HAP-1 (cell line): Measurements from ENCODE around the gene SIPA1L3.

Source experiments
- DNase-seq, 2 experiments: peaks; one replicate each; pipeline ENCODE4 v3.0.0-alpha.2; 2016 to 2020; ENCODE audit warnings: low spot score in 2 of 2
- H3K27me3 ChIP-seq: fragments of 250-450 bp; sonication (Bioruptor Pico); 2 replicates; pipeline ENCODE4 v1.5.1; 2020; ENCODE audit warnings: low read depth, mild to moderate bottlenecking, moderate library complexity
- H3K36me3 ChIP-seq: fragments of 250-450 bp; sonication (Bioruptor Pico); replicated peaks from 2 replicates; pipeline ENCODE4 v1.5.1; 2020; ENCODE audit warnings: mild to moderate bottlenecking
- H3K4me1 ChIP-seq: fragments of 250-450 bp; sonication (Bioruptor Pico); 2 replicates; pipeline ENCODE4 v1.5.1; 2020; ENCODE audit warnings: mild to moderate bottlenecking
- H3K4me3 ChIP-seq: fragments of 250-450 bp; sonication (Bioruptor Pico); 2 replicates; pipeline ENCODE4 v1.5.1; 2020; ENCODE audit warnings: mild to moderate bottlenecking, moderate library complexity
- H3K9me3 ChIP-seq: fragments of 250-450 bp; sonication (Bioruptor Pico); 2 replicates; pipeline ENCODE4 v1.5.1; 2020; ENCODE audit warnings: mild to moderate bottlenecking, moderate library complexity
- in situ Hi-C: fragments of 300-500 bp; cut with MboI; formaldehyde crosslinking; loops from 3 replicates; pipeline ENCODE4 v1.14.3; 2020; ENCODE audit warnings: low sequenced_read_pairs, inconsistent platforms, mixed read lengths

SIPA1L3 gene

GRCh38 chr19:38196948-38197656, 290.1 kb downstream of the SIPA1L3 start:
- Histone ChIP-seq H3K4me1 (no peaks in the 10 kb centered on the region), H3K36me3 (no peaks in the 10 kb centered on the region), H3K9me3 (no peaks in the 10 kb centered on the region), H3K4me3 (no peak overlapping the region), H3K27me3 (no peaks in the 10 kb centered on the region)
- in situ Hi-C loops: no loop called here
- no peak for DNase-seq

DNA sequence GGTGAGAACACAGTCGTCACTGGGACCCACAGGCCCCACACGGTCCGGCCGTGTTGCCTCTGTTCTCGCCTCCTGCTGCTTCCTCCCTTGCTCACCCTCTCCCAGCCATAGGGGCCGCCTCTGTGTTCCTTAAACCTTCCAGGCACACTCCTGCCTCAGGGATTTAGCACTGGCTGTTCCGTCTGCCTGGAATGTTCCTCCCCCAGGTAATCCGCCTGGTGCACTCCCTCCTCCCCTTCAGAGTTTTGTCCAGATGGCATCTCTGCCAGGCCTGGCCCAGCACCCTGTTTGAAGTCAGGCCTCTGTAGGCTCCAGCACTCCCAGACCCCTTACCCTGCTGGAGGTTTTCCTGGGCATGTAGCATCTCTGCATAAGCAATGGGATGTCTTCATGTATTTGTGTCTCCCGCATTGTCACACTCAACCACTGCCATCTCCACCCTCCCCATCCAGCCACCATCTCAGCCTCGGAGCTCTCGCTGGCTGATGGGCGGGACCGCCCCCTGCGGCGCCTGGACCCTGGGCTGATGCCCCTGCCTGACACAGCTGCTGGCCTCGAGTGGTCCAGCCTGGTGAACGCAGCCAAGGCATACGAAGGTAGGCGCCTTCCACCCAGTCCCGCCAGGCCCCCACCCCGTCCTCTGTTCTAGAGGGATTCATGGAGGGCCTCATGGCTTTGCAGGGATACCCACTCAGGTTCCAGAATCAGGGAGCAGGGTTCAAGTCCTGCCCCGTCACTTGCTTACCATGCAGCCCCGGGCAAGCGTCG, 291.1 kb downstream of the SIPA1L3 start:
- Histone ChIP-seq H3K36me3 (no peaks in the 10 kb centered on the region), H3K27me3 (no peaks in the 10 kb centered on the region), H3K4me1 (no peaks in the 10 kb centered on the region), H3K4me3 (no peak overlapping the region), H3K9me3 (no peaks in the 10 kb centered on the region)
- in situ Hi-C loops: no loop called here
- no peak for DNase-seq

GRCh38 chr19:38199340-38199739, 292.3 kb downstream of the SIPA1L3 start:
- in situ Hi-C loops: no loop called here
- H3K4me3 ChIP-seq: no peak overlapping the region
- H3K27me3 ChIP-seq: no peaks in the 10 kb centered on the region
- H3K9me3 ChIP-seq: no peaks in the 10 kb centered on the region
- H3K36me3 ChIP-seq: no peaks in the 10 kb centered on the region
- no peak for DNase-seq
- H3K4me1 ChIP-seq: no peaks in the 10 kb centered on the region

DNA sequence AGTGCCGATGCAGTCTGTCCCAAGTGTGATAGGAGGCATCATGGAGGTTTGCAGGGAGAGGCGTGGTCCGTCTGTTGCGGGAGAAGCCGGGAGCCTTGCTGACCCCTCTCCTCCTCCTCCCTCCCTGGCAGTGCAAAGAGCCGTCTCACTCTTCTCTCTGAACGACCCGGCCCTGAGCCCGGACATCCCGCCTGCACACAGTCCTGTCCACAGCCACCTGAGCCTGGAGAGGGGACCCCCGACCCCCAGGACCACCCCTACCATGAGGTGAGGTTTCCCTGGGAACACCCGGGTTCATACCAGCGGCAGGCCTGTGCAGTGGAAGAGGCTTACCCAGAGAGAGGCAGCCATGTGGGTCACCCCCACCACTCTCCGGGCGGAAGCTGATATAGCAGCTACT, 294.7 kb downstream of the SIPA1L3 start:
- H3K9me3 ChIP-seq: no peaks in the 10 kb centered on the region
- no peaks in the 10 kb centered on the region for H3K27me3 ChIP-seq
- in situ Hi-C loops: no loop called here
- H3K4me1 ChIP-seq: no peaks in the 10 kb centered on the region
- no peak for DNase-seq
- no peak overlapping the region for H3K4me3 ChIP-seq
- H3K36me3 ChIP-seq: no peaks in the 10 kb centered on the region

DNA sequence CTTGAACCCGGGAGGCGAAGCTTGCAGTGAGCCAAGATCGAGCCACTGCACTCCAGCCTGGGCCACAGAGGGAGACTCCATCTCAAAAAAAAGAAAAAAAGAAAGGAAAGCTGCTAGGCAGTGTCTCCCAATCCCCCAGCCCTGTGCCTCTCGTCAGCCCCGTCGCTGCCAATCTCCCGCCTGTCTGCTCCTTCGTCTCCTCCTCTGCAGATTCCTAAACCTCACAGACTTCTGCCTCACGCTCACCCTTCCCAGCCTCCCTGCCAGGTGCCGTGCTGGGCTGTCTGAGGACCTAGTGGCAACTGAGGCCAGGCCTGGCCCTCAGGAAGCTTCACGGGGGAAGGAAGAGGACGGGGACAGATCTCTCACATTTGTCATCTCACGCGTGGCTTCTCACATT, 295.5 kb downstream of the SIPA1L3 start:
- Histone ChIP-seq H3K27me3 (no peaks in the 10 kb centered on the region), H3K4me3 (no peak overlapping the region), H3K4me1 (no peaks in the 10 kb centered on the region), H3K9me3 (no peaks in the 10 kb centered on the region), H3K36me3 (no peaks in the 10 kb centered on the region)
- no peak for DNase-seq
- in situ Hi-C loops: no loop called here

GRCh38 chr19:38203197-38203596, 296.2 kb downstream of the SIPA1L3 start:
- Histone ChIP-seq H3K27me3 (no peaks in the 10 kb centered on the region), H3K4me3 (no peak overlapping the region), H3K36me3 (no peaks in the 10 kb centered on the region), H3K9me3 (no peaks in the 10 kb centered on the region), H3K4me1 (no peaks in the 10 kb centered on the region)
- in situ Hi-C loops: no loop called here
- no peak for DNase-seq

GRCh38 chr19:38204096-38204495, 297.1 kb downstream of the SIPA1L3 start:
- in situ Hi-C loops: no loop called here
- H3K9me3 ChIP-seq: no peaks in the 10 kb centered on the region
- no peaks in the 10 kb centered on the region for H3K27me3 ChIP-seq
- DNase-seq: no peak
- H3K4me3 ChIP-seq: no peak overlapping the region
- H3K36me3 ChIP-seq: no peaks in the 10 kb centered on the region
- no peaks in the 10 kb centered on the region for H3K4me1 ChIP-seq

GRCh38 chr19:38204728-38205127, 297.7 kb downstream of the SIPA1L3 start:
- Histone ChIP-seq H3K4me3 (no peak overlapping the region), H3K4me1 (no peaks in the 10 kb centered on the region), H3K36me3 (no peaks in the 10 kb centered on the region), H3K9me3 (no peaks in the 10 kb centered on the region), H3K27me3 (no peaks in the 10 kb centered on the region)
- DNase-seq: no peak
- in situ Hi-C loops: no loop called here

GRCh38 chr19:38206006-38206745, 299.2 kb downstream of the SIPA1L3 start:
- DNase-seq: no peak
- in situ Hi-C loops: no loop called here
- no peaks in the 10 kb centered on the region for H3K36me3 ChIP-seq
- no peak overlapping the region for H3K4me3 ChIP-seq
- no peaks in the 10 kb centered on the region for H3K9me3 ChIP-seq
- no peaks in the 10 kb centered on the region for H3K27me3 ChIP-seq
- H3K4me1 ChIP-seq: peaks cover 3% of the 10 kb centered on the region; the same call in 1 of the 2 replicates

DNA sequence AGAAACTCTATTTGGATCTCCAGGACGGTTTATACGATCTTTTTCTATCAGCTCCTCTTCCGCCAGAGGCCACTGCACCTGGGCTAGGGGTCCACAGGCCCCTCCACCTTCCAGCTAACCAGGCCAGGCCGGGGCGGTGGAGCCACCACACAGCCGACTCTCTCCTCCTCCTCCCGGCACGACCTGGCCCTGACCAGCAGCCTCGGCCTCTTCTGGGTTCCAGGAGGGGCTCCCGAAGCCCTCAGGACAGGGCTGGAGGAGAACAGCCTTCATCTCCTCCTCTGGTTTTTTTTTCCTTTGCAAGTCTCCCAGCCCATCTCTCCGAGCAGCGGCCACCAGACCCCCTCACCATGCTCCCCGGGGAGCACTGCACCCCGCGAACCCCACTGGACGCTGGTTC, 299.9 kb downstream of the SIPA1L3 start:
- H3K4me3 ChIP-seq: no peak overlapping the region
- no peak for DNase-seq
- no peaks in the 10 kb centered on the region for H3K27me3 ChIP-seq
- peaks cover 3% of the 10 kb centered on the region; the same call in 1 of the 2 replicates for H3K4me1 ChIP-seq
- H3K9me3 ChIP-seq: no peaks in the 10 kb centered on the region
- no peaks in the 10 kb centered on the region for H3K36me3 ChIP-seq
- in situ Hi-C loops: no loop called here

DNA sequence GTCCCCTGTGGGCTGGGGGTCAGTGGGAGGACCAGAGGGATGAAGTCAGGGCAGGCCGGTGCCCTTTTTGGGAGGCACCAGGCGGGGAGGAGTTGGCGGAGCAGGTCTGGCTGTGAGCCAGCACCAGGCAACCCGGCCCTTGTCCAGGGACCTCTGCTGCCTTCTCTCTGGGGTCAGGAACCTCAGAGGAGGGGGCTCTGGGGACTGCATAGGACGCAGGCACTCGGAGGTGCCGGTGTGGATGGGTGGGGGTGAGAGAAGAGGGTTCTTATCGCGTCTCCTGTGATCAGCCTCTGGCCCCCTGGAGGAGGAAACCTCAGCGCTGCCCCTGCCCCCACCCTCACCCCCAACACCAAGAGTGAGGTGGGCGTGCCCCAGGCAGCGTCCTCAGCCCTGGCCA, 300.5 kb downstream of the SIPA1L3 start:
- Histone ChIP-seq H3K4me1 (peaks cover 3% of the 10 kb centered on the region; the same call in 1 of the 2 replicates), H3K36me3 (no peaks in the 10 kb centered on the region), H3K4me3 (no peak overlapping the region), H3K9me3 (no peaks in the 10 kb centered on the region), H3K27me3 (no peaks in the 10 kb centered on the region)
- DNase-seq: no peak
- in situ Hi-C loops: no loop called here

GRCh38 chr19:38208571-38208970, 301.6 kb downstream of the SIPA1L3 start:
- Histone ChIP-seq H3K4me3 (no peak overlapping the region), H3K4me1 (peaks cover 3% of the 10 kb centered on the region; the same call in 1 of the 2 replicates), H3K9me3 (no peaks in the 10 kb centered on the region), H3K27me3 (no peaks in the 10 kb centered on the region), H3K36me3 (no peaks in the 10 kb centered on the region)
- no peak for DNase-seq
- in situ Hi-C loops: no loop called here

- H3K4me1 ChIP-seq: peaks cover 3% of the 10 kb centered on the region; the same call in 1 of the 2 replicates
- no peaks in the 10 kb centered on the region for H3K9me3 ChIP-seq
- DNase-seq: no peak
- no peak overlapping the region for H3K4me3 ChIP-seq
- peaks cover 4% of the 10 kb centered on the region; the same call in 1 of the 2 replicates for H3K36me3 ChIP-seq
- H3K27me3 ChIP-seq: no peaks in the 10 kb centered on the region
- in situ Hi-C loops: no loop called here
These were observed 302.1 kb downstream of the SIPA1L3 start for GRCh38 chr19:38209152-38209551.
